Kidney capillary endothelial cell (primary cell): ENCODE data around the gene HLA-B.

ENCODE experiments used
- DNase-seq: peaks from one replicate; pipeline ENCODE4 v3.0.0-alpha.2; 2018; ENCODE audit warnings: low spot score

The HLA-B gene

GRCh38 chr6:31352683-31353383 is 4.1 kb downstream of the HLA-B start:
- DNase-seq = no peak

DNA sequence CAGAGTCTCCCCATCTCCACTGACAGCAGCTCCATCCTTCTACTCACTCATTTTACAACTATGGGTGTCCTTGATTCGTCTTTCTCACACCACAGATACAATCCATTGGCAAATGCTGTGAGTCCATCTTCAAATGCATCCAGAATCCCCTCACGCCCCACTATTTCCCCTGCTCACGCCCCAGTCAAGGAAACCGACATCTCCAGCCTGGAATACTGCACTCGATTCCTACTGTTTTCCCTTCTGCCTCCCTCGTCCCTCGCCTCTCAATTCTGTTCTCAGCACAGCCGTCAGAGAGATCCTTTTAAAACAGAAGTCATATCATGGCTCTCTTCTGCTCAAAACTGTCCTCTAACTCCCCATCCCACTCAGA is 4.7 kb downstream of the HLA-B start:
- DNase-seq = no peak

DNA sequence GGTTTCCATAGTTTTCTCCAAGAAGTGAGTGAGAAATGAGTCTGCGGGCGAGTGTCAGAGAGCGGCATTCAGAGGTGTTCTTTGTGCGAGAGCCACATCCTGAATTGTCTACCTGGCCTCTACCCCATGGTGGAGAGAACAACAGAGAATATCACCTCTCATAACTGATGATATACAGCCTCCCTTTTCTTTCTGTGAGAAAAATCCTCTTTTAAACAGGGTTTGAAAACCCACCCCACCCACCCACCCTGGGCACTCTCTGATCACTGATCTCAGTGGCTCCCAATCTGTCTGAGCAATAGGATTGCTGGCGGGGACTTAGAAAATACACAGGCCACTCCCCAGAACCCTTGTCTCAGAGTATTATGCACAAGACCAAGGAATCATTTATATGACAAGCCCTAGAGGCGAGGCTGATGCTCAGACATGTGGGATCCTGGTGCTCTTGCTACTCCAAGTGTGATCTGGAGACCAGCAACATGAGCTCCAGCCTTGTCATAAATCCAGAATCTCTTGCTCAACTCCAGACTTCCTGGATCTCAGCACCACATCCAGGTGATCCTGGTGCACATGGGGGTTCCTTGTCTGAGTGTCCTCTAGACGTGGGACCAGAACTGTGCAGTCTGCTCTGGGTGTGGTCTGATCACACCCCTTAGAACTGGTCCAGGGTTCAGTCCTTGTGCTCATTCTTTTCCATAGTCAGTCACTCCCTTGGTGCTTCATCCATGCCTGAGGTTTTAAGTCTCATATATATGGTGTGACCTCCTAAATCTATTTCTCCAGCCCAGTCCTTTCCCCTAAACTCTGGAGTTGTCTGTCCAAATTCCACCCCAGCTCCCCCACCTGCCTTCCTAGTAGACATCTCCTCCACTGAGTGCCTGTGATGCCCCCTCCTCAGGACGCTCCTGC is 5.3 kb downstream of the HLA-B start:
- DNase-seq = no peak

DNA sequence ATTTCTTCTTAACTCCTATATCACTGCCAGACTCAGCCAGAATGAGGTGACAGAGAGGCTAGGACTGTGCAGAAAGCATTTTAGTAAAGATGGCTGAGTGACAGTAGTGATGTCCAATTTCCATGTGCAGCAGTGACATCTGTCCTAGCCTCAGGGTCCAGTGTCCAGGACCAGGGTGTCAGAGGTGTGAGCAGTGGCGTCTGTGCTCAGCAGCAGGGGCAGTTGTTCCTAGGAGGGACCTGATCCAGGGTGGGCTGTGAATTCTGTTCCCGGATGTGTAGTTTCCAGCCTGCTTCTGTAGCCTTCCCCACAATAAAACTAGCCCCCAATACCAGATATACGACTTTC is 6.0 kb downstream of the HLA-B start:
- DNase-seq = no peak

GRCh38 chr6:31350196-31351032 is 6.6 kb downstream of the HLA-B start:
- DNase-seq = no peak

DNA sequence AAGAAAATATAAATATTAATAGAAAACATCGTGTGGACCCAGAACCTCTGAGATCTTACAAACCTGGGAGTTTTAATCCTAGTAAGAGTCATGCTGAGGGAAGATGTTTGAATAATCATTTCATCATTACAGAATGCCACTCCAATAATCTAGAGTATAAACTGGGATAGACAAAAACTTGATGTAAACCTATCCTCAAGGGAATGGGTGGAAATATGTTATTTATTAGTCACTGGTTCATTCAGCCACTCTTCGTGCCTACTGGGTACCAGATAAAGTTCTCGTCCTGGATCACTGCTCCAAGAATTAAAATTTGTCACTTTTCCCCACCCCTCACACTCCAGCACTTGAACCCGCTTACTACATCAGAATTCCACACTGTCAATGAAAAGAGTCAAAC is 7.7 kb downstream of the HLA-B start:
- DNase-seq = no peak

GRCh38 chr6:31345026-31345730 is 11.8 kb downstream of the HLA-B start:
- DNase-seq = no peak

DNA sequence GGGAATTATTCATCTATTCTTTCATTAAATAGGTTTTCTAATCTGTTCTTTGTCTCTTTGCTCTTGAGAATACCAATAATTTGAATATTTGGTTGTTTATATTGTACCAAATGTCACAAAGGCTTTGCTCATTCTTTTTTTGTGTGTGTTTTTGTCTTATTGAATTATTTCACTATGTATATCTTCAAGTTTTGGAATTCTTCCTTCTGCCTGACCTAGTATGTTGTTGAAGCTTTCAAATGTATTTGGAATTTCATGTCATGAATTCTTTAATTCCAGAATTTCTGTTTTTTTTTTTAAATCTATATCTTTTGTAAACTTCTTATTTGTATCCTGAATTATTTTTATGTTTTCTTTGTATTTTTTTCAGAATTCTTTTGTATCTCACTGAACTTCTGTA is 16.8 kb downstream of the HLA-B start:
- DNase-seq = no peak

DNA sequence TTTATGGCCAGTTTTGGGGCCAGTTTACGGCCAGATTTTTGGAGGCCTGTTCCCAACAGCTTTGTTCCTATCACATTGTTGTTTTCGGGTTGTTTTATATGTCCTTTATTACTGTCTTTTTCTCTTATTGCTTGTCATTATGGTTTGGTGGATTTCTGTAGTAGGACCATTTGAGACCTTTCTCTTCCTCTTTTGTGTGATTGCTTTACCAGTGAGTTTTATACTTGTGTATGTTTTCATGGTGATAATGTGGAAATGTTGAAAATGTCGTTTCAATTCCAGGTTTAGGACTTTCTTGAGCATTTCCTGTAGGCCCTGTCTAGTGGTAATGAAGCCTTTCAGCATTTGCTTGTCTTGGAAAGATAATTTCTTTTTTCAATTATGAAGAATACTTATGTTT is 17.8 kb downstream of the HLA-B start:
- DNase-seq = no peak

GRCh38 chr6:31336896-31337496 is 20.0 kb downstream of the HLA-B start:
- no peak for DNase-seq

DNA sequence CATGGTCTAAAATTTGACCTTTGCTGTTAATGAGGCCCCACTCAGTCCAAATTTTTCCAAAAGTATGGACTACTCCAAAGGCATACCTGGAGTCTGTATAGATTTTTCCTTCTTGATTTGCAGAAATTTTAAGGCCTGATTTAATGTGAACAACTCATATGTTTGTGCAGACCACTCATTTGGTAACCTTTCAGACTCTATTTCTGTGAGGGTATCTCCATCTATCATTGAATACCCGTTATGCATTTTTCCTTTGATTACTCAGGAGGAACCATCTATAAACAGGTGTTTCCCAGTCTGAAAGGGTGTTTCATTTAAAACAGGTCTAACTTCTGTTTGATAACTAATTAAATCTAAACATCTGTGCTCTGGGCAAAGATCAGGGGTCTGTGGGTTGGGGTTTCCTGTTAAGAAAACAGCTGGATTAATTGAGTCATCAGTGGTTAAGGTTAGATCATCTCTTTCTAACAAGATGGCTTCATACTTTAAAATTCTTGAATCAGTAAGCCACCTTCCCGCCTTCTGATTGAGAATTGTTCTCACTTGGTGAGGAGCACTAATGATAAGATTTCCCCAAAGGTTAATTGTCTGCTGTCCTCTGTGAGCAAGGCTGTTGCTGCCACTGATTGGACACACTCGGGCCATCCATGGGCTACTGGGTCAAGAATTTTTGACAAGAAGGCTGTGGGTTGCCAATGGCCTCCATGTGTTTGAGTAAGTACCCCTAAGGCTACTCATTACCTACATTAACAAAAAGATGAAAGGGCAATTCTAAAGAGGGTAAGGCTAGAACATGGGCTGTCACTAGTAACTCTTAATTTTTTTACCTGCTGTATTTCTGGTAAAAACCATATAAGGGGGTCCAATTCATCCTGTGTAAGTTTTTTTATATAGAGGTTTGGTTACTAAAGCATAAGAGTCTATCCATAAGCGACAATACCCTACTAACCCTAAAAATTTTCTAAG is 24.1 kb downstream of the HLA-B start:
- DNase-seq = no peak

DNA sequence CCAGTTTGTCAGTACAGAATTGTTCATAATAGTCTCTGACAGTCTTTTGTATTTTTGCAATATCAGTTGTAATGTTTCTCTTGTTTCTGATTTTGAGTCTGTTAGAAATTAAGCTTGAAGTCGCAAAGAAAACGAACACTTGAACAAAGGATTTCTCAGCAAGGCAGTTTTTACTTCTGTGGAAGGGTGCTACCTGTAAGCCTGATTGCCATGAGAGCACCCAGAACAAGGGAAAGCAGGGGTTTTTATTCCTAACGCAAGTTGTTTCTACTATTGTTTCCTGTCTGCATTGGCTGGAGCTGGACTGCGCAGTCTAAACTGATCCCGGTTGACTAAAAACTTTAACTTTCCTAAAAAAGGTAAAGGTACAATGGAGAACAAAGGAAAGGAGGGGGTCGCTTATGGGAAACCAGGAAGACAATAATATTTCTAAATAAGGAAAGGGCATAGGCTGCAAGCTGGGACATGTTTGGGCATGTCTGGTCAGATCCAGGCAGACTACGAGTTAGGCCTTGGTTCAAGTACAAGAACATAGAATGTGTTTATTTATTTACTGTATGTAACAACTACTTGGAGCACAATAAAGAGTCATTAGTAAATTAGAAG is 28.5 kb downstream of the HLA-B start:
- no peak for DNase-seq

DNA sequence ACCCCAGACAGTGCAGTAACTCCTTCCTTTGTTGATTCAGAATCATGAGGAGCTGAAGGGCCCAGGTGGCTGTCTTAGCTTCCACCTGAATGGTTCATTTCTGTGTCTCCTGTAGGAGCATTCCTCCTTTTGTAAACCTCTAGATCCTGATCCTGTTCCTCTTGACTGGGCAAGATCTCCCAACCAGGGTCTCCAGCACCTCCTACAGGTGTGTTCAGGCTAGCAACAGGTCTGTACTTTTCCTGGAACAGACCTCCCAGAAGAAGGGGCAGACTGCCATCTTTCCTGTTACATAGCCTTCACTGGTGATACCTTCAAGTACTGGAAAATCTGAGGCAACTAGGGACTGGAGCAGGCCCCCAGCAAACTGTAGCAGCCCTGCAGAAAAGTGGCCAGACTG is 35.2 kb downstream of the HLA-B start:
- no peak for DNase-seq

GRCh38 chr6:31321005-31321707 is 35.8 kb downstream of the HLA-B start:
- DNase-seq = no peak

- no peak for DNase-seq
Observed at GRCh38 chr6:31317036-31317435, 39.9 kb downstream of the HLA-B start.

DNA sequence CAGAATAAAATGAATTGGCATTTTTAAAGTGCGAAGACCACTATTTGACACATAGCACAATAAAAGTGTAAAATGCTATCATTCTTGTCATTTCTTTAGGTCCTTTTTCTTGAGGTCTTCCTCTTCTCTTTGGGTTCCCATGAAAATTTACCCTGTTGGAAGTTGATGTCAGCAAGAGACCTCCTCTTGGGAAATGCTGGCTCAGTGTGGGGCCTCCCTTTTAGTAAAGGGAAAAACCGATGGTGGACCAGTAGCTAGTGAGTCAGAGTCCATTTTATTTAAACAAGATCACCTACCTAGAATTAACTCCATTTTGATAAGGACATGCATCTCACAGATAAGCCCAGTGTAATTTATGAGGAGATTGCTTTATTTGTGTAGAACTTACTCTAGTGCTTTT is 47.3 kb downstream of the HLA-B start:
- DNase-seq = no peak

- DNase-seq = no peak
Observed at GRCh38 chr6:31308845-31309175, 48.2 kb downstream of the HLA-B start.

- DNase-seq = no peak
Observed at GRCh38 chr6:31308050-31308844, 48.7 kb downstream of the HLA-B start.

GRCh38 chr6:31307669-31308049 is 49.3 kb downstream of the HLA-B start:
- no peak for DNase-seq
